HL-60 (cell line): ENCODE measurements around the gene SPAM1.
"Not testable (repeated sequence)": the region's sequence is repeated elsewhere in the genome, so short reads cannot be mapped to it uniquely, and the experiment has no call there.

ENCODE experiments used
- DNase-seq, 2 experiments: peaks; one replicate each; pipeline ENCODE4 v3.0.0-alpha.2; 2010 to 2020; ENCODE audit warnings: low read depth in 1 of 2, low spot score in 1 of 2
- H3K27ac ChIP-seq: fragments of 250-450 bp; sonication (Bioruptor Pico); replicated peaks from 2 replicates; pipeline ENCODE4 v1.5.1; 2020; ENCODE audit warnings: mild to moderate bottlenecking, moderate library complexity
- H3K27me3 ChIP-seq: fragments of 250-450 bp; sonication (Bioruptor Pico); 2 replicates; pipeline ENCODE4 v1.5.1; 2021; ENCODE audit warnings: mild to moderate bottlenecking, moderate library complexity; ENCODE audit not compliant: insufficient read depth, poor library complexity, severe bottlenecking
- H3K4me3 ChIP-seq: replicated peaks from 2 replicates; pipeline ENCODE4 v1.5.1; 2011; ENCODE audit warnings: mild to moderate bottlenecking, control low read depth, low read length; ENCODE audit not compliant: insufficient read depth
- CTCF ChIP-seq: IDR thresholded peaks from one replicate; pipeline ENCODE4 v1.5.1; 2011; ENCODE audit warnings: low read length, control low read depth, inconsistent platforms; ENCODE audit not compliant: insufficient read depth
- GABPA ChIP-seq: IDR thresholded peaks from 2 replicates; pipeline ENCODE4 v1.6.1; 2012; ENCODE audit warnings: low read depth
- POLR2AphosphoS5 ChIP-seq: IDR thresholded peaks from 2 replicates; pipeline ENCODE4 v1.6.1; 2012; ENCODE audit warnings: low read depth
- REST ChIP-seq: IDR thresholded peaks from 2 replicates; pipeline ENCODE4 v1.6.1; 2012; ENCODE audit warnings: low read depth; ENCODE audit not compliant: insufficient replicate concordance
- SPI1 ChIP-seq: IDR thresholded peaks from 2 replicates; pipeline ENCODE4 v1.6.1; 2012; ENCODE audit warnings: low read depth, mild to moderate bottlenecking, borderline replicate concordance

Gene SPAM1

DNA sequence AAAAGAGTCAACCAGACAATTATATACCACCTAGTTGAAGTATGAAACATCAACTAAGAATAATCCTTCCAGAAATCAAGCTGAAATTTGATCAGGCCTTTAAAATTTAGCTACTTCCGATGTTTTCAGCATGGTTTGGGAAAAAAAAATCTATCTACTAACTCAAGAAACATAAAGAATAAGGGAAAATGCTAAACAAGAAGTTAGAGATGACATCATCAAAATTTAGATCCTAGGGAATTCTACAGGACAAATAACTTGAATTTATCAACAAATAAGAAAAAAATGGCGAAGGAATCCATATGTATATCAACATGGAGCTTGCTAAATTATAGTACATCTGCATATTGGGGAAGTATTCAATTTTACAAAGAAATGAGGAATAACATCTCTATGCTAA is 43.7 kb upstream of the SPAM1 start:
- TF ChIP-seq CTCF: no peak
- no peak for TF ChIP-seq GABPA
- no peak for TF ChIP-seq POLR2AphosphoS5
- TF ChIP-seq REST: no peak
- DNase-seq: no peak
- Histone ChIP-seq H3K27me3 (no peaks in the 10 kb centered on the region), H3K27ac (no peak overlapping the region), H3K4me3 (no peak overlapping the region)

- H3K27me3 ChIP-seq: no peaks in the 10 kb centered on the region
- no peak overlapping the region for H3K27ac ChIP-seq
- no peak overlapping the region for H3K4me3 ChIP-seq
- DNase-seq: no peak
- no peak for TF ChIP-seq CTCF
- no peak for TF ChIP-seq GABPA
- no peak for TF ChIP-seq POLR2AphosphoS5
- TF ChIP-seq REST: no peak
- TF ChIP-seq SPI1: no peak
These were observed 41.9 kb upstream of the SPAM1 start for GRCh38 chr7:123883154-123883553.

GRCh38 chr7:123888192-123888591 is 36.8 kb upstream of the SPAM1 start:
- no peak overlapping the region for H3K4me3 ChIP-seq
- H3K27me3 ChIP-seq: no peaks in the 10 kb centered on the region
- no peak for DNase-seq
- TF ChIP-seq REST: no peak
- TF ChIP-seq POLR2AphosphoS5: no peak
- TF ChIP-seq GABPA: no peak
- no peak for TF ChIP-seq CTCF
- no peak for TF ChIP-seq SPI1
- no peak overlapping the region for H3K27ac ChIP-seq

DNA sequence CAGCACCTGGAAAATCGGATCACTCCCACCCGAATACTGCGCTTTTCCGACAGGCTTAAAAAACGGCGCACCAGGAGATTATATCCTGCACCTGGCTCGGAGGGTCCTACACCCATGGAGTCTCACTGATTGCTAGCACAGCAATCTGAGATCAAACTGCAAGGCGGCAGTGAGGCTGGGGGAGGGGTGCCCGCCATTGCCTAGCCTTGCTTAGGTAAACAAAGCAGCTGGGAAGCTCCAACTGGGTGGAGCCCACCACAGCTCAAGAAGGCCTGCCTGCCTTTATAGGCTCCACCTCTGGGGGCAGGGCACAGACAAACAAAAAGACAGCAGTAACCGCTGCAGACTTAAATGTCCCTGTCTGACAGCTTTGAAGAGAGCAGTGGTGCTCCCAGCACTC is 30.3 kb upstream of the SPAM1 start:
- DNase-seq, H3K4me3 ChIP-seq, H3K27me3 ChIP-seq, H3K27ac ChIP-seq: not testable (repeated sequence)
